Measurements from ENCODE around the gene EHMT1. TPM values are rescaled to one million over a fixed set of nuclear protein-coding genes. Genes with fewer than 3 reads are reported as not detected.
A peak's percentile ranks its signal among the peaks of the same experiment; 100 is the strongest.

The EHMT1 gene
- total and polyA plus RNA-seq, 2 experiments from 2014 or later, result 162 to 177 TPM

DNA sequence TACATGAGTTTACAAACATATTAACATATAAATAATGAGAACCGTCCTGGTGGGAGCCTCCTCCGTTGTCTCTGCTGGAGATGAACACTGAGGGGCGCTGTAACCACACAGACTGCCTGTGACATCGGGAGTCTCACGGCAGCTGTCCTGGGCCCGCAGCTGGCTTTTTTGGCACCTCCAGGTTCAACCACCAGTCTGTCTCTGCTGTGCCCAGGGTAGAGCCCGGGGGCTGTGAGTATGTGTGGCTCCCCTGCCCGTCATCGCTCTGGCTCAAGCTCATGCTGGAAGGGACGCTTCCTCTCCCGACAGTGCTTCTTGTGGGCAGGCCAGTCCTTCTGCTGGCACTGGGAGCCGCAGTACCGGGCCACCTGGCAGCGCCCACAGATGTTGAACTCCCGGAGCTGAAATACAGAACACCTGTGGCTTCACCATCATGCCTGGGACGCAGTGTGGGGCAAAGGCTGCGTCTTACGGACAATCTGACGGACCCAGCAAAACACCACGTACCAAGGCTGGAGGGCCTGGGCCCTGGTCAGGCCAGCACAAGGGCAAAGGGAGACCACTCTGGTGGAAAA lies 36.4 kb upstream of the EHMT1 start:
- peaks cover 12% of the 10 kb centered on the region for H3K36me3 ChIP-seq (ENCODE audit: insufficient read depth)
- H3K27me3 ChIP-seq (ENCODE audit: insufficient read depth), result no peaks in the 10 kb centered on the region
- H3K4me2 ChIP-seq, result no peak overlapping the region
- H3K27me3 Mint-ChIP-seq (ENCODE audit: insufficient read depth, low read depth, poor library complexity), result peaks cover 31% of the 10 kb centered on the region
- H3K27ac Mint-ChIP-seq, result peak overlapping the region; percentile 23; the same call in 1 of the 2 replicates
- peak; percentile 78 for DNase-seq (ENCODE audit: low spot score)
- peaks cover 16% of the 10 kb centered on the region for H3K4me1 ChIP-seq (ENCODE audit: insufficient read depth)
- H3K27ac ChIP-seq (ENCODE audit: low read depth), result no peak overlapping the region
- ATAC-seq, result peak; percentile 5
- H2AFZ ChIP-seq, result no peak overlapping the region
- peaks cover 19% of the 10 kb centered on the region; the same call in 1 of the 2 replicates for H3F3A ChIP-seq (replicated peaks; ENCODE audit: low read depth)
- H4K20me1 ChIP-seq (replicated peaks; ENCODE audit: insufficient read depth), result peaks cover 11% of the 10 kb centered on the region
- peaks cover 26% of the 10 kb centered on the region for H3K4me1 Mint-ChIP-seq
- TF ChIP-seq, protein P1, sequence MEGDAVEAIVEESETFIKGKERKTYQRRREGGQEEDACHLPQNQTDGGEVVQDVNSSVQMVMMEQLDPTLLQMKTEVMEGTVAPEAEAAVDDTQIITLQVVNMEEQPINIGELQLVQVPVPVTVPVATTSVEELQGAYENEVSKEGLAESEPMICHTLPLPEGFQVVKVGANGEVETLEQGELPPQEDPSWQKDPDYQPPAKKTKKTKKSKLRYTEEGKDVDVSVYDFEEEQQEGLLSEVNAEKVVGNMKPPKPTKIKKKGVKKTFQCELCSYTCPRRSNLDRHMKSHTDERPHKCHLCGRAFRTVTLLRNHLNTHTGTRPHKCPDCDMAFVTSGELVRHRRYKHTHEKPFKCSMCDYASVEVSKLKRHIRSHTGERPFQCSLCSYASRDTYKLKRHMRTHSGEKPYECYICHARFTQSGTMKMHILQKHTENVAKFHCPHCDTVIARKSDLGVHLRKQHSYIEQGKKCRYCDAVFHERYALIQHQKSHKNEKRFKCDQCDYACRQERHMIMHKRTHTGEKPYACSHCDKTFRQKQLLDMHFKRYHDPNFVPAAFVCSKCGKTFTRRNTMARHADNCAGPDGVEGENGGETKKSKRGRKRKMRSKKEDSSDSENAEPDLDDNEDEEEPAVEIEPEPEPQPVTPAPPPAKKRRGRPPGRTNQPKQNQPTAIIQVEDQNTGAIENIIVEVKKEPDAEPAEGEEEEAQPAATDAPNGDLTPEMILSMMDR (conservative IDR thresholded peaks at IDR 0.05; ENCODE audit: low read depth in 2 of 2), result peak; percentile 72 to 85
- TF ChIP-seq POLR2AphosphoS5 (IDR thresholded peaks at IDR 0.05; ENCODE audit: low read depth), result no peak
- TF ChIP-seq, protein P2, sequence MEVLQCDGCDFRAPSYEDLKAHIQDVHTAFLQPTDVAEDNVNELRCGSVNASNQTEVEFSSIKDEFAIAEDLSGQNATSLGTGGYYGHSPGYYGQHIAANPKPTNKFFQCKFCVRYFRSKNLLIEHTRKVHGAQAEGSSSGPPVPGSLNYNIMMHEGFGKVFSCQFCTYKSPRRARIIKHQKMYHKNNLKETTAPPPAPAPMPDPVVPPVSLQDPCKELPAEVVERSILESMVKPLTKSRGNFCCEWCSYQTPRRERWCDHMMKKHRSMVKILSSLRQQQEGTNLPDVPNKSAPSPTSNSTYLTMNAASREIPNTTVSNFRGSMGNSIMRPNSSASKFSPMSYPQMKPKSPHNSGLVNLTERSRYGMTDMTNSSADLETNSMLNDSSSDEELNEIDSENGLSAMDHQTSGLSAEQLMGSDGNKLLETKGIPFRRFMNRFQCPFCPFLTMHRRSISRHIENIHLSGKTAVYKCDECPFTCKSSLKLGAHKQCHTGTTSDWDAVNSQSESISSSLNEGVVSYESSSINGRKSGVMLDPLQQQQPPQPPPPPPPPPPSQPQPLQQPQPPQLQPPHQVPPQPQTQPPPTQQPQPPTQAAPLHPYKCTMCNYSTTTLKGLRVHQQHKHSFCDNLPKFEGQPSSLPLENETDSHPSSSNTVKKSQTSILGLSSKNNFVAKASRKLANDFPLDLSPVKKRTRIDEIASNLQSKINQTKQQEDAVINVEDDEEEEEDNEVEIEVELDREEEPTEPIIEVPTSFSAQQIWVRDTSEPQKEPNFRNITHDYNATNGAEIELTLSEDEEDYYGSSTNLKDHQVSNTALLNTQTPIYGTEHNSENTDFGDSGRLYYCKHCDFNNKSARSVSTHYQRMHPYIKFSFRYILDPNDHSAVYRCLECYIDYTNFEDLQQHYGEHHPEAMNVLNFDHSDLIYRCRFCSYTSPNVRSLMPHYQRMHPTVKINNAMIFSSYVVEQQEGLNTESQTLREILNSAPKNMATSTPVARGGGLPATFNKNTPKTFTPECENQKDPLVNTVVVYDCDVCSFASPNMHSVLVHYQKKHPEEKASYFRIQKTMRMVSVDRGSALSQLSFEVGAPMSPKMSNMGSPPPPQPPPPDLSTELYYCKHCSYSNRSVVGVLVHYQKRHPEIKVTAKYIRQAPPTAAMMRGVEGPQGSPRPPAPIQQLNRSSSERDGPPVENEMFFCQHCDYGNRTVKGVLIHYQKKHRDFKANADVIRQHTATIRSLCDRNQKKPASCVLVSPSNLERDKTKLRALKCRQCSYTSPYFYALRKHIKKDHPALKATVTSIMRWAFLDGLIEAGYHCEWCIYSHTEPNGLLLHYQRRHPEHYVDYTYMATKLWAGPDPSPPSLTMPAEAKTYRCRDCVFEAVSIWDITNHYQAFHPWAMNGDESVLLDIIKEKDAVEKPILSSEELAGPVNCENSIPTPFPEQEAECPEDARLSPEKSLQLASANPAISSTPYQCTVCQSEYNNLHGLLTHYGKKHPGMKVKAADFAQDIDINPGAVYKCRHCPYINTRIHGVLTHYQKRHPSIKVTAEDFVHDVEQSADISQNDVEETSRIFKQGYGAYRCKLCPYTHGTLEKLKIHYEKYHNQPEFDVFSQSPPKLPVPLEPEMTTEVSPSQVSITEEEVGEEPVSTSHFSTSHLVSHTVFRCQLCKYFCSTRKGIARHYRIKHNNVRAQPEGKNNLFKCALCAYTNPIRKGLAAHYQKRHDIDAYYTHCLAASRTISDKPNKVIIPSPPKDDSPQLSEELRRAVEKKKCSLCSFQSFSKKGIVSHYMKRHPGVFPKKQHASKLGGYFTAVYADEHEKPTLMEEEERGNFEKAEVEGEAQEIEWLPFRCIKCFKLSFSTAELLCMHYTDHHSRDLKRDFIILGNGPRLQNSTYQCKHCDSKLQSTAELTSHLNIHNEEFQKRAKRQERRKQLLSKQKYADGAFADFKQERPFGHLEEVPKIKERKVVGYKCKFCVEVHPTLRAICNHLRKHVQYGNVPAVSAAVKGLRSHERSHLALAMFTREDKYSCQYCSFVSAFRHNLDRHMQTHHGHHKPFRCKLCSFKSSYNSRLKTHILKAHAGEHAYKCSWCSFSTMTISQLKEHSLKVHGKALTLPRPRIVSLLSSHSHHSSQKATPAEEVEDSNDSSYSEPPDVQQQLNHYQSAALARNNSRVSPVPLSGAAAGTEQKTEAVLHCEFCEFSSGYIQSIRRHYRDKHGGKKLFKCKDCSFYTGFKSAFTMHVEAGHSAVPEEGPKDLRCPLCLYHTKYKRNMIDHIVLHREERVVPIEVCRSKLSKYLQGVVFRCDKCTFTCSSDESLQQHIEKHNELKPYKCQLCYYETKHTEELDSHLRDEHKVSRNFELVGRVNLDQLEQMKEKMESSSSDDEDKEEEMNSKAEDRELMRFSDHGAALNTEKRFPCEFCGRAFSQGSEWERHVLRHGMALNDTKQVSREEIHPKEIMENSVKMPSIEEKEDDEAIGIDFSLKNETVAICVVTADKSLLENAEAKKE (CRISPR knock-in tag; IDR thresholded peaks at IDR 0.05), result no peak
- no peak for TF ChIP-seq EZH2 (IDR thresholded peaks at IDR 0.05; ENCODE audit: low read depth, unreplicated experiment)
- TF ChIP-seq, protein P3, sequence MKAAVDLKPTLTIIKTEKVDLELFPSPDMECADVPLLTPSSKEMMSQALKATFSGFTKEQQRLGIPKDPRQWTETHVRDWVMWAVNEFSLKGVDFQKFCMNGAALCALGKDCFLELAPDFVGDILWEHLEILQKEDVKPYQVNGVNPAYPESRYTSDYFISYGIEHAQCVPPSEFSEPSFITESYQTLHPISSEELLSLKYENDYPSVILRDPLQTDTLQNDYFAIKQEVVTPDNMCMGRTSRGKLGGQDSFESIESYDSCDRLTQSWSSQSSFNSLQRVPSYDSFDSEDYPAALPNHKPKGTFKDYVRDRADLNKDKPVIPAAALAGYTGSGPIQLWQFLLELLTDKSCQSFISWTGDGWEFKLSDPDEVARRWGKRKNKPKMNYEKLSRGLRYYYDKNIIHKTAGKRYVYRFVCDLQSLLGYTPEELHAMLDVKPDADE (IDR thresholded peaks at IDR 0.05), result no peak
- no peak for TF ChIP-seq ZNF114 (CRISPR knock-in tag; IDR thresholded peaks at IDR 0.05)
- TF ChIP-seq EZH2phosphoT487 (IDR thresholded peaks at IDR 0.05; ENCODE audit: unreplicated experiment), result no peak
- no peak for TF ChIP-seq NANOG (IDR thresholded peaks at IDR 0.05; ENCODE audit: borderline replicate concordance)
- H3K9me3 Mint-ChIP-seq, result no peaks in the 10 kb centered on the region
- H3K4me3 ChIP-seq, result no peak overlapping the region
- no peak overlapping the region for H3K4me3 Mint-ChIP-seq
- H3K79me2 ChIP-seq (replicated peaks; ENCODE audit: insufficient read depth), result peaks cover 21% of the 10 kb centered on the region
- no peaks in the 10 kb centered on the region for H3K9me2 ChIP-seq (ENCODE audit: insufficient read depth)
- H3K36me3 Mint-ChIP-seq (ENCODE audit: low read depth), result peaks cover 60% of the 10 kb centered on the region
